ENCODE results near the gene NET1.

GRCh38 chr10:5468262-5469106, 56.1 kb downstream of the NET1 start:
- TF ChIP-seq POLR2AphosphoS5 (IDR thresholded peaks at IDR 0.05) (no peak), CTCF (IDR thresholded peaks at IDR 0.05) (no peak)

All from stomach (tissue), 4 donors.